HepG2 (cell line): Measurements from ENCODE around the gene ABCD1. TPM values are rescaled to one million over a fixed set of nuclear protein-coding genes. Genes with fewer than 3 reads are reported as not detected.
A peak's percentile ranks its signal among the peaks of the same experiment; 100 is the strongest.

Experiments
- ATAC-seq: fragments of 200-7000 bp; cut with Tn5 transposase; 3 replicates; pipeline ENCODE4 v1.9.1; 2020; ENCODE audit warnings: mild to moderate bottlenecking, moderate library complexity
- BruUV-seq: library from RNA; stranded (reverse); fragments of 400-500 nt; replicated peaks from 2 replicates; lab custom pipeline; 2021; lab: Mats Ljungman, UMichigan
- CTCF ChIA-PET: fragments of 300-600 bp; formaldehyde crosslinking; extraction: SDS; loops from one replicate; lab custom pipeline; 2021; ENCODE audit warnings: low total read pairs, inconsistent platforms, low intra/inter-chr PET ratio; lab: Yijun Ruan, JAX
- POLR2A ChIA-PET: fragments of 350-600 bp; sonication (Branson Sonifier 250); formaldehyde crosslinking; loops from one replicate; lab custom pipeline; 2020; ENCODE audit warnings: antibody characterized with exemption, inconsistent platforms; lab: Yijun Ruan, JAX
- DNase-seq: peaks from one replicate; pipeline ENCODE4 v3.0.0-alpha.2; 2015; ENCODE audit warnings: low spot score
- FAIRE-seq: peaks from 3 replicates; lab custom pipeline; 2011; peaks lifted over from hg19 to GRCh38; lab: Jason Lieb, UNC
- H2AFZ ChIP-seq: one replicate; pipeline ENCODE4 v1.6.1; 2011; ENCODE audit warnings: low read length, inconsistent platforms
- H3K27ac ChIP-seq: fragments of 300-600 bp; 3 replicates; pipeline ENCODE4 v1.8.0; 2011; ENCODE audit warnings: mixed run types, mild to moderate bottlenecking, mixed read lengths, low read length, inconsistent platforms; ENCODE audit not compliant: insufficient read depth; ENCODE audit errors: extremely low read length
- H3K27me3 ChIP-seq, 2 experiments: fragments of 200-600 bp in 1 of 2; 2 replicates in 1 of 2; 3 replicates in 1 of 2; pipeline versions ENCODE4 v1.6.0 to v1.8.0; 2011; ENCODE audit warnings: low read length in 2 of 2, mild to moderate bottlenecking in 2 of 2, moderate library complexity in 2 of 2, inconsistent platforms in 1 of 2; ENCODE audit not compliant: insufficient read depth in 2 of 2, control insufficient read depth in 1 of 2
- H3K36me3 ChIP-seq, 2 experiments: fragments of 200-600 bp in 1 of 2; replicated peaks in 1 of 2; 2 replicates in 1 of 2; 3 replicates in 1 of 2; pipeline versions ENCODE4 v1.5.1 to v1.8.0; 2011; ENCODE audit warnings: low read length in 2 of 2, inconsistent platforms in 1 of 2; ENCODE audit not compliant: insufficient read depth in 2 of 2, control insufficient read depth in 1 of 2
- H3K4me1 ChIP-seq: 2 replicates; pipeline ENCODE4 v1.5.1; 2012; ENCODE audit warnings: low read length, inconsistent platforms; ENCODE audit not compliant: insufficient read depth
- H3K4me2 ChIP-seq: 2 replicates; pipeline ENCODE4 v1.6.0; 2011; ENCODE audit warnings: low read depth, low read length, inconsistent platforms
- H3K4me3 ChIP-seq, 3 experiments: fragments of 200-600 bp in 1 of 3; sonication (generic), shearing (Covaris generic) in 1 of 3; replicated peaks in 1 of 3; 2 replicates each; pipeline ENCODE4 v1.5.1; 2011 to 2016; ENCODE audit warnings: low read length in 3 of 3, inconsistent platforms in 2 of 3, low read depth in 2 of 3, mild to moderate bottlenecking in 2 of 3, control low read depth in 1 of 3, mixed read lengths in 1 of 3; ENCODE audit not compliant: insufficient read depth in 1 of 3
- H3K79me2 ChIP-seq: one replicate; pipeline ENCODE4 v1.6.1; 2011; ENCODE audit warnings: low read length, inconsistent platforms; ENCODE audit not compliant: insufficient read depth
- H3K9ac ChIP-seq: 2 replicates; pipeline ENCODE4 v1.6.0; 2011; ENCODE audit warnings: mild to moderate bottlenecking, low read depth, low read length, inconsistent platforms; ENCODE audit not compliant: insufficient read depth
- H3K9me3 ChIP-seq: 2 replicates; pipeline ENCODE4 v1.5.1; 2012; ENCODE audit warnings: mild to moderate bottlenecking, low read length
- H4K20me1 ChIP-seq: 2 replicates; pipeline ENCODE4 v1.6.0; 2011; ENCODE audit warnings: inconsistent platforms, mild to moderate bottlenecking, low read length, moderate library complexity; ENCODE audit not compliant: insufficient read depth
- BCL6 ChIP-seq: IDR thresholded peaks from 2 replicates; pipeline ENCODE4 v1.6.1; 2016; ENCODE audit warnings: missing genetic modification reagents, missing compliant biosample characterization
- CEBPB ChIP-seq: IDR thresholded peaks from 2 replicates; pipeline ENCODE4 v1.6.1; 2011; ENCODE audit warnings: low read depth, low read length, improper control_type of control experiment, borderline replicate concordance
- CEBPG ChIP-seq: IDR thresholded peaks from 2 replicates; pipeline ENCODE4 v1.6.1; 2016
- CREM ChIP-seq, 2 experiments: sonication (generic) in 1 of 2; formaldehyde crosslinking in 1 of 2; IDR thresholded peaks; 2 replicates each; pipeline versions ENCODE4 v1.4.0 to v1.6.1; 2016 to 2020; ENCODE audit warnings: antibody characterized with exemption in 1 of 2, mild to moderate bottlenecking in 1 of 2, missing genetic modification reagents in 1 of 2
- DR1 ChIP-seq: sonication (generic); formaldehyde crosslinking; IDR thresholded peaks from 2 replicates; pipeline ENCODE4 v1.8.0; 2021; ENCODE audit warnings: mild to moderate bottlenecking, missing genetic modification reagents, inconsistent platforms
- ETV5 ChIP-seq: IDR thresholded peaks from 2 replicates; pipeline ENCODE4 v1.6.1; 2018; ENCODE audit warnings: missing biosample characterization, missing genetic modification reagents, inconsistent platforms, borderline replicate concordance
- GABPA ChIP-seq, 2 experiments: IDR thresholded peaks; 2 replicates each; pipeline ENCODE4 v1.6.1; 2011 to 2016; ENCODE audit warnings: low read depth in 2 of 2, low read length in 1 of 2, missing biosample characterization in 1 of 2, missing genetic modification characterization in 1 of 2
- GABPB1 ChIP-seq: IDR thresholded peaks from 2 replicates; pipeline ENCODE4 v1.6.1; 2016; ENCODE audit warnings: mild to moderate bottlenecking, missing genetic modification reagents, moderate library complexity, missing compliant biosample characterization
- GATAD2A ChIP-seq: IDR thresholded peaks from 2 replicates; pipeline ENCODE4 v1.6.1; 2016
- HNF4A ChIP-seq: sonication (generic); formaldehyde crosslinking; IDR thresholded peaks from 2 replicates; pipeline ENCODE4 v1.4.0; 2020; ENCODE audit warnings: missing genetic modification reagents
- MEF2D ChIP-seq: sonication (generic); formaldehyde crosslinking; IDR thresholded peaks from 2 replicates; pipeline ENCODE4 v1.5.1; 2020; ENCODE audit warnings: mild to moderate bottlenecking, missing genetic modification reagents
- NR2C2 ChIP-seq: sonication (generic); formaldehyde crosslinking; IDR thresholded peaks from 2 replicates; pipeline ENCODE4 v1.4.0; 2020; ENCODE audit warnings: missing genetic modification reagents, mild to moderate bottlenecking, moderate library complexity, borderline replicate concordance
- NR2F1 ChIP-seq, 2 experiments: fragments of 450-650 bp in 1 of 2; formaldehyde crosslinking in 1 of 2; IDR thresholded peaks; 2 replicates each; pipeline versions ENCODE4 v1.5.0 to v1.6.1; 2016 to 2020; ENCODE audit warnings: mild to moderate bottlenecking in 1 of 2, missing compliant biosample characterization in 1 of 2, missing genetic modification reagents in 1 of 2, moderate library complexity in 1 of 2
- NR2F6 ChIP-seq, 2 experiments: IDR thresholded peaks; 2 replicates each; pipeline ENCODE4 v1.6.1; 2016; ENCODE audit warnings: antibody characterized with exemption in 1 of 2, mild to moderate bottlenecking in 1 of 2
- RARA ChIP-seq: IDR thresholded peaks from 2 replicates; pipeline ENCODE4 v1.6.1; 2016; ENCODE audit warnings: missing genetic modification reagents, missing compliant biosample characterization
- RXRA ChIP-seq: sonication (generic); formaldehyde crosslinking; IDR thresholded peaks from 2 replicates; pipeline ENCODE4 v1.5.1; 2020; ENCODE audit warnings: missing genetic modification reagents
- SAP130 ChIP-seq: IDR thresholded peaks from 2 replicates; pipeline ENCODE4 v1.6.1; 2016; ENCODE audit warnings: low read depth
- SIX1 ChIP-seq: sonication (generic); formaldehyde crosslinking; IDR thresholded peaks from 2 replicates; pipeline ENCODE4 v1.4.0; 2020; ENCODE audit warnings: missing genetic modification reagents, borderline replicate concordance
- U2AF1 ChIP-seq: fragments of 200-400 bp; formaldehyde crosslinking; optimal IDR thresholded peaks from 2 replicates; pipeline ENCODE3; 2017; ENCODE audit warnings: mild to moderate bottlenecking, low read depth, low read length
- WGBS: methylation state at CpG from one replicate; pipeline ENCODE4 v1.1.6; 2017; ENCODE audit warnings: low lambda C conversion rate; 5-methylcytosine and 5-hydroxymethylcytosine counted together
- in situ Hi-C: cut with HindIII; loops from 2 replicates; pipeline ENCODE4 v1.10.0; 2017; ENCODE audit warnings: low pct_unique_long_range_greater_than_20kb; ENCODE audit not compliant: extremely low pct_ligation_motif_present
- intact Hi-C: fragments of 100-400 bp; cut with micrococcal nuclease; formaldehyde crosslinking; loops from one replicate; pipeline ENCODE4 v1.10.0; 2022; ENCODE audit not compliant: unreplicated experiment
- polyA plus RNA-seq, 8 experiments: library from polyadenylated mRNA; depleted of rRNA in 3 of 8; stranded (reverse) in 7 of 8; unstranded in 1 of 8; fragments of >200 nt; fragmentation: Illumina TruSeq in 4 of 8; extraction: Trizol in 4 of 8; gene quantifications; 2 replicates each; pipeline versions ENCODE4 v1.2.1 to v1.2.3, GENCODE V29; 2011 to 2016; ENCODE audit warnings: low read depth in 4 of 8, missing spikeins in 1 of 8, mixed read lengths in 1 of 8; ENCODE audit not compliant: insufficient read depth in 1 of 8
- total RNA-seq, 5 experiments: library from RNA; depleted of rRNA; stranded (reverse); fragments of >200 nt; fragmentation: Illumina TruSeq; extraction: Trizol; gene quantifications; 2 replicates each; pipeline ENCODE4 v1.2.3, GENCODE V29; 2016; ENCODE audit warnings: low read depth in 1 of 5
- TF ChIP-seq, protein P1 (sequence below): sonication (generic); formaldehyde crosslinking; IDR thresholded peaks from 2 replicates; pipeline ENCODE4 v1.8.0; 2022; ENCODE audit warnings: missing genetic modification reagents, mild to moderate bottlenecking, borderline replicate concordance
- TF ChIP-seq, protein P2 (sequence below): sonication (generic); formaldehyde crosslinking; IDR thresholded peaks from 2 replicates; pipeline ENCODE4 v1.4.0; 2020; ENCODE audit warnings: missing genetic modification reagents
- TF ChIP-seq, protein P3 (sequence below): sonication (generic); formaldehyde crosslinking; IDR thresholded peaks from 2 replicates; pipeline ENCODE4 v1.5.0; 2020; ENCODE audit warnings: mild to moderate bottlenecking, low read depth, missing genetic modification reagents, borderline replicate concordance

ABCD1 gene
- total and polyA plus RNA-seq, 2 of the 13 experiments (the other 11 are each of a cell fraction or from before 2014, with no cell fraction given): 11.4 to 15.9 TPM

DNA sequence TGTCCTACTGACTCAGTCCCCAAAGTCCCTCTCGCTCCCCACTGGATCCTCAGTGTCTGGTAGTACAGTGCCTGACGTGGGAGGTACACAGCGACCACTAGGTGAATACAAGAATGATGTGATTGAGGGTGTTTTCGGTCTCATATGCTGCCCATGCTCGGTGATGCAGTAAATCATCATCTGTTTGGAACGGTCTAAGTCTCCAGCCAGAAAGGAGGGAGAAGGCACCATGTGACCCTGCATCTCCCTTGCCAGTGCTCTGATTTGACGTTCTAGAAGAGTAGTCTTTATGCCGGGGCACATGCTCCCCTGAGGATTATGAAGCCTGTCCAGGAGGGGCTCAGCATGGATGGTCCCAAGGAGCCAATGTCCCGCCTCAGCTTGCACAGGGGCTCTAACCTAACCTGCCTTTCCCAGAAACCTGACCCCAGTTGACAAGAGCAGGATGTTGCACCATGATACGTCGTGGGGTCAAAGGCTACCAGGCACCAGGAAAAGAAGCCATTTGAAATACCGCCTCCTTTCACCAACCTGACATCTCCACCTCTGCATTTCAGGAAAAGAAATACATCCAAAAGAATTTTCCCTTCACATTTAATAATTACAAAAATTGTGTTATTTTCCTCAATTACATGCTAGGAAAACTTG is 25.6 kb downstream of the ABCD1 start:
- H3K9me3 ChIP-seq: no peaks in the 10 kb centered on the region
- CTCF ChIA-PET: no interaction called here
- in situ Hi-C loops: no loop called here
- peak; percentile 42; the same call in 1 of the 2 replicates for TF ChIP-seq HNF4A (CRISPR knock-in tag)
- TF ChIP-seq GATAD2A: 0 out of 2 replicates have a peak, but pooled peaks have one; percentile 12
- peak; percentile 37; the same call in 1 of the 2 replicates for TF ChIP-seq GABPB1 (CRISPR knock-in tag)
- TF ChIP-seq, protein P1, sequence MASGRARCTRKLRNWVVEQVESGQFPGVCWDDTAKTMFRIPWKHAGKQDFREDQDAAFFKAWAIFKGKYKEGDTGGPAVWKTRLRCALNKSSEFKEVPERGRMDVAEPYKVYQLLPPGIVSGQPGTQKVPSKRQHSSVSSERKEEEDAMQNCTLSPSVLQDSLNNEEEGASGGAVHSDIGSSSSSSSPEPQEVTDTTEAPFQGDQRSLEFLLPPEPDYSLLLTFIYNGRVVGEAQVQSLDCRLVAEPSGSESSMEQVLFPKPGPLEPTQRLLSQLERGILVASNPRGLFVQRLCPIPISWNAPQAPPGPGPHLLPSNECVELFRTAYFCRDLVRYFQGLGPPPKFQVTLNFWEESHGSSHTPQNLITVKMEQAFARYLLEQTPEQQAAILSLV: no peak
- TF ChIP-seq CREM (IDR thresholded peaks at IDR 0.05): no peak
- no peak for TF ChIP-seq CREM (CRISPR knock-in tag; IDR thresholded peaks at IDR 0.05)
- peak; percentile 45; the same call in 1 of the 2 replicates for TF ChIP-seq BCL6
- peak; percentile 24; the same call in 1 of the 2 replicates for TF ChIP-seq SAP130 (CRISPR knock-in tag)
- TF ChIP-seq CEBPG (CRISPR knock-in tag): 0 out of 2 replicates have a peak, but pooled peaks have one; percentile 35
- TF ChIP-seq, protein P2, sequence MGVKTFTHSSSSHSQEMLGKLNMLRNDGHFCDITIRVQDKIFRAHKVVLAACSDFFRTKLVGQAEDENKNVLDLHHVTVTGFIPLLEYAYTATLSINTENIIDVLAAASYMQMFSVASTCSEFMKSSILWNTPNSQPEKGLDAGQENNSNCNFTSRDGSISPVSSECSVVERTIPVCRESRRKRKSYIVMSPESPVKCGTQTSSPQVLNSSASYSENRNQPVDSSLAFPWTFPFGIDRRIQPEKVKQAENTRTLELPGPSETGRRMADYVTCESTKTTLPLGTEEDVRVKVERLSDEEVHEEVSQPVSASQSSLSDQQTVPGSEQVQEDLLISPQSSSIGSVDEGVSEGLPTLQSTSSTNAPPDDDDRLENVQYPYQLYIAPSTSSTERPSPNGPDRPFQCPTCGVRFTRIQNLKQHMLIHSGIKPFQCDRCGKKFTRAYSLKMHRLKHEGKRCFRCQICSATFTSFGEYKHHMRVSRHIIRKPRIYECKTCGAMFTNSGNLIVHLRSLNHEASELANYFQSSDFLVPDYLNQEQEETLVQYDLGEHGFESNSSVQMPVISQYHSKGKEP (CRISPR knock-in tag): no peak
- TF ChIP-seq ETV5 (CRISPR knock-in tag): peak; percentile 25; the same call in 1 of the 2 replicates
- TF ChIP-seq, protein P3, sequence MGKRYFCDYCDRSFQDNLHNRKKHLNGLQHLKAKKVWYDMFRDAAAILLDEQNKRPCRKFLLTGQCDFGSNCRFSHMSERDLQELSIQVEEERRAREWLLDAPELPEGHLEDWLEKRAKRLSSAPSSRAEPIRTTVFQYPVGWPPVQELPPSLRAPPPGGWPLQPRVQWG: no peak
- TF ChIP-seq SIX1 (CRISPR knock-in tag): peak; percentile 24; the same call in 1 of the 2 replicates
- no peak for TF ChIP-seq GABPA (IDR thresholded peaks at IDR 0.05; ENCODE audit: low read depth, low read length)
- TF ChIP-seq GABPA (CRISPR knock-in tag; IDR thresholded peaks at IDR 0.05; ENCODE audit: low read depth): peak; percentile 42; the same call in 1 of the 2 replicates
- TF ChIP-seq RXRA (CRISPR knock-in tag): no peak
- no peak for TF ChIP-seq DR1 (CRISPR knock-in tag)
- no peak for TF ChIP-seq U2AF1
- no peak for TF ChIP-seq NR2F6 (IDR thresholded peaks at IDR 0.05)
- TF ChIP-seq NR2F6 (CRISPR knock-in tag; IDR thresholded peaks at IDR 0.05): peak; percentile 70
- peak; percentile 28 to 53; a peak in 2 of 4 replicates for TF ChIP-seq NR2F1 (CRISPR knock-in tag; IDR thresholded peaks at IDR 0.05)
- TF ChIP-seq CEBPB: peak; percentile 27; the same call in 1 of the 2 replicates
- TF ChIP-seq NR2C2 (CRISPR knock-in tag): peak; percentile 86
- 0 out of 2 replicates have a peak, but pooled peaks have one; percentile 18 for TF ChIP-seq RARA (CRISPR knock-in tag)
- TF ChIP-seq MEF2D: no peak
- TF ChIP-seq, all 625 proteins: peak for 14
- 27% methylated on average over 3 of the region's 12 CpGs for WGBS
- no peak overlapping the region for H2AFZ ChIP-seq
- POLR2A ChIA-PET: no interaction called here
- peak; percentile 21 for FAIRE-seq
- DNase-seq: peak; percentile 35
- ATAC-seq: peak; percentile 62
- H3K27ac ChIP-seq: no peak overlapping the region
- intact Hi-C loops: no loop called here
- H3K36me3 ChIP-seq: no peaks in the 10 kb centered on the region
- H3K4me2 ChIP-seq: peak overlapping the region; percentile 42
- H3K79me2 ChIP-seq: no peaks in the 10 kb centered on the region
- peaks cover 13% of the 10 kb centered on the region for H3K4me1 ChIP-seq
- no TSS peak for BruUV-seq
- no peaks in the 10 kb centered on the region for H4K20me1 ChIP-seq
- H3K27me3 ChIP-seq: no peaks in the 10 kb centered on the region
- H3K4me3 ChIP-seq: no peak overlapping the region
- no peak overlapping the region for H3K9ac ChIP-seq
